ENCODE results near the gene RFK.

Gene RFK

GRCh38 chr9:76423216-76424177 lies 29.3 kb upstream of the RFK start:
- Mint-ChIP-seq H3K4me3 (no peak overlapping the region), H3K4me1 (peaks cover 28% of the 10 kb centered on the region), H3K27me3 (no peaks in the 10 kb centered on the region), H3K36me3 (ENCODE audit: low read depth) (no peaks in the 10 kb centered on the region), H3K27ac (peak overlapping the region; percentile 68), H3K9me3 (no peaks in the 10 kb centered on the region)
- ATAC-seq, result no peak
- no peak for DNase-seq

- no peaks in the 10 kb centered on the region for H3K36me3 Mint-ChIP-seq (ENCODE audit: low read depth)
- ATAC-seq (no peak), DNase-seq (no peak)
- H3K27ac Mint-ChIP-seq, result no peak overlapping the region
- no peak overlapping the region for H3K4me3 Mint-ChIP-seq
- H3K9me3 Mint-ChIP-seq, result peaks cover 2% of the 10 kb centered on the region
- H3K4me1 Mint-ChIP-seq, result peaks cover 38% of the 10 kb centered on the region
- no peaks in the 10 kb centered on the region for H3K27me3 Mint-ChIP-seq
These were observed 25.7 kb upstream of the RFK start for GRCh38 chr9:76419782-76420380.

- Mint-ChIP-seq H3K36me3 (ENCODE audit: low read depth) (peaks cover 9% of the 10 kb centered on the region), H3K9me3 (peaks cover 15% of the 10 kb centered on the region), H3K4me1 (peaks cover 30% of the 10 kb centered on the region), H3K27me3 (no peaks in the 10 kb centered on the region), H3K4me3 (no peak overlapping the region), H3K27ac (no peak overlapping the region)
- ATAC-seq, result no peak
- no peak for DNase-seq
These were observed 23.2 kb upstream of the RFK start for GRCh38 chr9:76417394-76417793.

DNA sequence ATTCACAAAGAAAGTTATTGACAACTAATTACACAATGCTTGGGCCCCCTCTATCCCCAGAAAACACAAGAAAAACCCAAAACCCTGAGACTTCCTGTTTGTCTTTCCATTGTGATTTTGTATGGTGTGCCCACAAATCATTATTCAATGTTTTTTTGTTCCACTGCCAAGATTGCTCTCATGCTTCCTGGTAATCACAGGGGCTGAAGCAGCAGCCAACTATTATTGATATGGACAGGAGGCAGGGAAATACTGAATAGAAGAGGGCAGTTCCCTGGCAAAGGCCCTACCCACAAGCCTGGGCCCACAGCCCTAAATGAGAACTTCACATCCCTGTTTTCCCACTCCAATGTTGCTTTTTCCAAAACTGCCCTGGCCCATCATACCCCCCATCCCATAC lies 21.5 kb upstream of the RFK start:
- no peaks in the 10 kb centered on the region for H3K27me3 Mint-ChIP-seq
- ATAC-seq (no peak), DNase-seq (no peak)
- H3K4me1 Mint-ChIP-seq, result peaks cover 30% of the 10 kb centered on the region
- H3K9me3 Mint-ChIP-seq, result peaks cover 15% of the 10 kb centered on the region
- H3K27ac Mint-ChIP-seq, result peak overlapping the region; percentile 55
- H3K36me3 Mint-ChIP-seq (ENCODE audit: low read depth), result peaks cover 9% of the 10 kb centered on the region
- no peak overlapping the region for H3K4me3 Mint-ChIP-seq

- H3K27ac Mint-ChIP-seq, result peak overlapping the region; percentile 61
- no peaks in the 10 kb centered on the region for H3K27me3 Mint-ChIP-seq
- H3K9me3 Mint-ChIP-seq, result peaks cover 15% of the 10 kb centered on the region
- ATAC-seq (no peak), DNase-seq (no peak)
- H3K4me3 Mint-ChIP-seq, result no peak overlapping the region
- peaks cover 30% of the 10 kb centered on the region for H3K4me1 Mint-ChIP-seq
- H3K36me3 Mint-ChIP-seq (ENCODE audit: low read depth), result peaks cover 9% of the 10 kb centered on the region
These were observed 20.9 kb upstream of the RFK start for GRCh38 chr9:76415154-76415553.

GRCh38 chr9:76414661-76415060 lies 20.4 kb upstream of the RFK start:
- peaks cover 9% of the 10 kb centered on the region for H3K36me3 Mint-ChIP-seq (ENCODE audit: low read depth)
- H3K9me3 Mint-ChIP-seq, result peaks cover 15% of the 10 kb centered on the region
- H3K4me1 Mint-ChIP-seq, result peaks cover 30% of the 10 kb centered on the region
- DNase-seq (no peak), ATAC-seq (peak; percentile 75)
- H3K27me3 Mint-ChIP-seq, result no peaks in the 10 kb centered on the region
- no peak overlapping the region for H3K4me3 Mint-ChIP-seq
- peak overlapping the region; percentile 61 for H3K27ac Mint-ChIP-seq

GRCh38 chr9:76413658-76414057 lies 19.4 kb upstream of the RFK start:
- ATAC-seq (no peak), DNase-seq (no peak)
- no peak overlapping the region for H3K4me3 Mint-ChIP-seq
- peaks cover 9% of the 10 kb centered on the region for H3K36me3 Mint-ChIP-seq (ENCODE audit: low read depth)
- H3K4me1 Mint-ChIP-seq, result peaks cover 30% of the 10 kb centered on the region
- H3K27ac Mint-ChIP-seq, result no peak overlapping the region
- H3K27me3 Mint-ChIP-seq, result no peaks in the 10 kb centered on the region
- H3K9me3 Mint-ChIP-seq, result peaks cover 15% of the 10 kb centered on the region

- DNase-seq (no peak), ATAC-seq (no peak)
- H3K9me3 Mint-ChIP-seq, result peaks cover 15% of the 10 kb centered on the region
- no peaks in the 10 kb centered on the region for H3K27me3 Mint-ChIP-seq
- H3K36me3 Mint-ChIP-seq (ENCODE audit: low read depth), result peaks cover 9% of the 10 kb centered on the region
- peaks cover 30% of the 10 kb centered on the region for H3K4me1 Mint-ChIP-seq
- H3K4me3 Mint-ChIP-seq, result no peak overlapping the region
- no peak overlapping the region for H3K27ac Mint-ChIP-seq
These were observed 18.4 kb upstream of the RFK start for GRCh38 chr9:76412638-76413037.

- ATAC-seq, result no peak
- Mint-ChIP-seq H3K27me3 (no peaks in the 10 kb centered on the region), H3K36me3 (ENCODE audit: low read depth) (no peaks in the 10 kb centered on the region), H3K27ac (no peak overlapping the region), H3K9me3 (no peaks in the 10 kb centered on the region), H3K4me1 (peaks cover 14% of the 10 kb centered on the region), H3K4me3 (no peak overlapping the region)
- DNase-seq, result no peak
These were observed 11.6 kb upstream of the RFK start for GRCh38 chr9:76405868-76406267.

DNA sequence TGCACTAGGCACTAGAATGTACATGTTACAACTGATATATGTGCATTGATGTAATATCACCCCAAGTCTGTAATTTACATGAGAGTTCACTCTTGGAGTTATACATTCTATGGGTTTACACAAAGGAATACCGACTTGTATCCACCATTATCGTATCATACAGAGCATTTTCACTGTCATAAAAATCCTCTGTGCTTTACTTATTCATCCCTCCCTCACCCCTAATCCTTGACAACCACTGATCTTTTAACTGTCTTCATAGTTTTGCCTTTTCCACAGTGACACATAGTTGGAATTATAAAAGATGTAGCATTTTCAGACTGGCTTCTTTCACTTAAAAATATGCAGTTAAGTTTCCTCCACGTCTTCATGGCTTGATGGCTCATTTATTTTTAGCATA lies 11.1 kb upstream of the RFK start:
- Mint-ChIP-seq H3K36me3 (ENCODE audit: low read depth) (no peaks in the 10 kb centered on the region), H3K4me1 (peaks cover 18% of the 10 kb centered on the region), H3K27me3 (no peaks in the 10 kb centered on the region), H3K9me3 (no peaks in the 10 kb centered on the region), H3K27ac (no peak overlapping the region), H3K4me3 (no peak overlapping the region)
- ATAC-seq (no peak), DNase-seq (no peak)

DNA sequence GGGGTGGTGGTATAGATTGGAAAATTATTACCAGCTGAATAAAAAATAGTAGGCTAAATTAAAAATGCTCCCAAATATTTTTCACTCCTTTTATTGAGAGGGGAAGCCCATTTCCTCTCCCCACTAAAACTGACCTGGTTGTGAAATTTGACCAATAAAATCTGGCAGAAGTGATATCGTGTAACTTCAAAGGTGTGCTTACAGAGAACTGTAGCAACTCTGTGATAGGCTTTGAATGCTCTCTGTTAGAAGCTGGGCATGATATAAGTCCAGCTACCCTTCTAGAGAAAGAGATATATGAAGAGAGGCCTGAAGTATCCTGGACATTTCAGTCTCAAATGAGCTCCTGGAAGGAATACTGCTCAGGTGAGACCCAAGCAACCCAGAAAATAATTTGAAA lies 10.2 kb upstream of the RFK start:
- no peak for ATAC-seq
- DNase-seq, result no peak
- Mint-ChIP-seq H3K9me3 (no peaks in the 10 kb centered on the region), H3K4me1 (peaks cover 20% of the 10 kb centered on the region), H3K27me3 (no peaks in the 10 kb centered on the region), H3K27ac (no peak overlapping the region), H3K4me3 (no peak overlapping the region), H3K36me3 (ENCODE audit: low read depth) (no peaks in the 10 kb centered on the region)

- Mint-ChIP-seq H3K36me3 (ENCODE audit: low read depth) (no peaks in the 10 kb centered on the region), H3K4me3 (peak overlapping the region; percentile 62), H3K27ac (peak overlapping the region; percentile 83), H3K4me1 (peaks cover 20% of the 10 kb centered on the region), H3K27me3 (no peaks in the 10 kb centered on the region), H3K9me3 (no peaks in the 10 kb centered on the region)
- DNase-seq (no peak), ATAC-seq (peak; percentile 93)
These were observed 9.1 kb upstream of the RFK start for GRCh38 chr9:76403352-76403751.

DNA sequence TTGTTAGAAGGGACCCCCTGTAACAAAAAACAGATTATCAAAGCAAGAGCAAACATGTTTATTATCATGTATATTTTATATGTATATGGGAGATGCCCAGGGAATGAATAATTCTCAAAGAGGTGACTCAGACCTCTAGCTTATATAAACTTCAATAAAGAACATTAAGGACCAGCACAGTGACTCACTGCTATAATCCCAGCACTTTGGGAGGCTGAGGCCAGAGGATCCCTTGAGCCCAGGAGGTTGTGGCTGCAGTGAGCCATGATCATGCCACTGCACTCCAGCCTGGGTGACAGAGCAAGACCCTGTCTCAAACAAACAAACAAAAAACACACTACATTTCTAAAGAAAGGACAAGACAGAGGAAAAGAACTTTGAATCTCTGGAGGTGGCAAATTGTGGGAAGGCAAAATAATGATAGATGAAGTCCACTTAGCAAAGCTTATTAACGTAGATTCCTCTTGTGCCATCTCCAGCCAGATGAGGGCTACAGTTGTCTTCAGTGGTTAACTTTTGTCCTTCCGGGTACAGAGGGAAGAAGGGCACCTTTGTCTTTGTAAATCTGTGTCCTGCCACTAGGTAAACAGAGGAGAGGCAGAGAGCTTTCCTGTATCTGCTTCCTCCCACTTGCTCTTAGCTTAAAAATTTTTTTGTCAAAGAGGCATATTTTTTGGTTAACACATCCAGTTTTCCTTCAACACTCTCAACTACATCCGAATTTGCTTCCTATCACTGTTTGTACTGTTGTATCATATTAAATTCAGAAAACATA lies 7.5 kb upstream of the RFK start:
- Mint-ChIP-seq H3K36me3 (ENCODE audit: low read depth) (no peaks in the 10 kb centered on the region), H3K9me3 (no peaks in the 10 kb centered on the region), H3K4me1 (peaks cover 20% of the 10 kb centered on the region), H3K4me3 (no peak overlapping the region), H3K27me3 (no peaks in the 10 kb centered on the region), H3K27ac (no peak overlapping the region)
- no peak for DNase-seq
- ATAC-seq, result no peak

GRCh38 chr9:76401176-76401575 lies 7.0 kb upstream of the RFK start:
- no peaks in the 10 kb centered on the region for H3K36me3 Mint-ChIP-seq (ENCODE audit: low read depth)
- no peak for DNase-seq
- no peaks in the 10 kb centered on the region for H3K9me3 Mint-ChIP-seq
- ATAC-seq, result no peak
- no peak overlapping the region for H3K4me3 Mint-ChIP-seq
- H3K27ac Mint-ChIP-seq, result no peak overlapping the region
- peaks cover 20% of the 10 kb centered on the region for H3K4me1 Mint-ChIP-seq
- no peaks in the 10 kb centered on the region for H3K27me3 Mint-ChIP-seq

All from activated naive CD8-positive, alpha-beta T cell treated with anti-CD3 and anti-CD28 coated beads, Interleukin-2, amount 50 U/mL, for 24 hours (primary cell).